GM19395 (cell line): Measurements from ENCODE around the gene SLC39A3.

Experiments used
- ATAC-seq: cut with Tn5 transposase; IDR thresholded peaks from one replicate; pipeline ENCODE4 v1.9.1; 2021; ENCODE audit warnings: mild to moderate bottlenecking, moderate library complexity; ENCODE audit not compliant: unreplicated experiment

The SLC39A3 gene

DNA sequence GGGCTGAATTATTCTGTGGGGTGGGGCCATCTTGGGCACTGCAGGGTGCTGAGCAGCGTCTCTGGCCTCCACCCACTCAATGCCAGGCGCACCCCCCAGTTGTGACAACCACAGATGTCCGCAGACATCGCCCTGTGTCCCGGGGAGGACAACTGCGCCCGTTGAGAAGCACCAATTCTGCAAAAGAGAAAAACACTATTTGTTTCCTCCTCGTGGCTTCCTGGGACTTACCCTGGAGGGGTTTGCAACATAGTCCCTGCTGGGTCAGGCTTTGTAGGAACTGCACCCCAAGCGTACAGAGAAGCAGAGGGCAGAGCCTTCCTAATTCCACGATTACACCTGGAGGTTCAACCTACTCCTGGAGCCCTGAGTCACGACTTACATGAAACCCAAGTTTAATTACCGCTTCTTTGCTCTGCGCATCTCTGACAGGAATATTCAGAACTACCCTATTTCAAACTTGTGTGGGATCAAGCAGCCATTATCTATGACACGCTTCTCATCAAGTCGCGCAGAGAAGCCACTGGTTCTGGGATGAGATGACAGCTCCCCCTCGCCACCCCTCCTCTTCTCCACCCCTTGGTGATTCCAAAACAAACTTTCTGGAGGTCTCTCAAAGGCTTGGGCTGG, 11.1 kb upstream of the SLC39A3 start:
- no peak for ATAC-seq

DNA sequence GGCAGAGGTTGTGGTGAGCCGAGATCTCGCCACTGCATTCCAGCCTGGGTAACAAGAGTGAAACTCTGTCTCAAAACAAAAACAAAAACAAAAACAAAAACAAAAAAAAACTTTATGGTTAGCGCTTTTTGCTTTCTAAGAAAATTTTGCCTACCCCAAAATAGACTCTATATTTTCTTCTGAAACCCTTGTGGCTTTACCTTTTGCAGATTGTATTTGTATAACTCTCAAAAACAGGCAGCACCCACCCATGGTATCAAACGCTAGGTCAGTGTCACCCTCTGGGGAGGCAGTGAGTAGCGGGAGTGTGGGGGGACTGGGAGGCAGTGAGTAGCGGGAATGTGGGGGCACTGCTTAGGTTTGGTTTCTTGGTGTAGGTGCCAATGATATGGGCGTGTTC, 7.5 kb upstream of the SLC39A3 start:
- ATAC-seq = no peak

DNA sequence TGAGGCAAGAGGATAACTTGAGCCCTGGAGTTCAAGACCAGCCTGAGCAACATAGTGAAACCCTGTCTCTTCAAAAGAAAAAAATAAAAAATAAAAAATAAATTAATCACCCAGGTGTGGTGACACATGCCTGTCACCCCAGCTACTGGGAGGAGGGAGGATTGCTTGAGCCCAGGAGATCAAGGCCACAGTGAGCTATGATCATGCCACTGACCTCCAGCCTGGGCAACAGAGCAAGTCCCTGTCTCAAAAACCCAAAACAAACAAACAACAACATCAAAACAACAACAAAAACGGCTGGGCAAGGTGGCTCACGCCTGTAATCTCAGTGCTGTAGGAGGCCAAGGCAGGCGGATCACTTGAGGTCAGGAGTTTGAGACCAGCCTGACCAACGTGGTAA, 4.3 kb upstream of the SLC39A3 start:
- ATAC-seq = no peak

DNA sequence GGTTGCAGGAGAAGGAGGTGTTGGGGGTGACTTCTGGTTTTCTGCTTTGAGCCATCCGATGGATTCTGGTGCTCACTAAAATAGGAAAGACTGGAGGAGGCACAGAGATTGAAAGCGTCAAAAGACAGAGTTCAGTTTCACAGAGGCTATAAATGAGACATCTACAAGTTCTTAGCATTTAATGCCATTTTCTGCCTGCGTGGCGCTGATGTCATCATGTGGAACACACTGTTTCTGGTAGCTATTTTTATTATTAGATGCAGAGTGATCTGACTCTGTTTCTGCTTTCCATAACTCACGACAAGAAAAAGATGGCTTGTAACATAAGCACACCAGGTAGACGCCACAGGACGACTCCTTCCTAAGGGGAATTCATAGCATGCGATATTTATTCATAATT, 3.3 kb upstream of the SLC39A3 start:
- ATAC-seq = no peak

DNA sequence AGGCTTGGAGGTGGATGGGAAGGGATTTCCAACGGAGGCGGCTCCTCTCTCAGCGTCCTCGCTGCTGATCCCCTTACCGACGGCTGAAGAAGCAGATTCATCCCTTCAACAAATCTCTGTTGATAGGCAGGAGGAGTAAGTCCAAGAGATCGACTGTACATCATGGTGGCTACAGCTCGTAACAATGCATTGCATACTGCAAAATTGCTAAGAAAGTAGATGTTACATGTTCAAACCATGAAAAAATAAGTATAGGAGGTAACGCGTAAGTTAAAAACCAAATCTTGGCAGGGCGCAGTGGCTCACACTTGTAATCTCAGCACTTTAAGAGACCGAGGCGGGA, 468 bp upstream of the SLC39A3 start:
- no peak for ATAC-seq

DNA sequence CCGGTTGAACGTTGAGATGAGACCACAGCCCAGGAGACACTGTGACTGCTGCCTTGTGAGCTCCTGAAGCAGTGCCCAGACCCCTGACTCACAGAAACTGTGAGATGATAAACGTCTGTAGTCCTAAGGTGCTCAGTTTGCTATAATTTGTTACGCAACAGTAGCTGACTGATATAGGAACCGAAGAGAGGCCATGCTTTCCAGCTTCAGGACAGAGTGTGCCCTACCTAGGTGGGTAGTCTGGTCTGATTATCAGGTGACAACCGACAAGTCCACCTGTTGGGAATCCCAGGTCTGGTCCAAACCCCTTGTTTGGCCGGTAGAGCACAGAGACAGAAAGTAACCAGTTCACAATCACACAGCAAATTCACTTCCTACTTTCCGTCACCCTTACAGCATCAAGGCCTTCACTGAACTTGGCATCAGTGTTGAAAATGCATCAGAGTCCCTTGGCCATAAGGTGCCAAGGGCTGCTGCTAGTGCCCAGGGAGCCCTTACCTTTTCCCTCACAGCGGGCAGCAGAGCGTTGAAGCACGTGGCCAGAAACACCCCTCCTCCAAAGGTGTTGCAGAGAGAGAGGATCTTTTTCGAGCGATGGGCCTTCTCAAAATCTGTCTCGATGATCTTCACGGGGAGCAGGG, 3.1 kb downstream of the SLC39A3 start:
- no peak for ATAC-seq

DNA sequence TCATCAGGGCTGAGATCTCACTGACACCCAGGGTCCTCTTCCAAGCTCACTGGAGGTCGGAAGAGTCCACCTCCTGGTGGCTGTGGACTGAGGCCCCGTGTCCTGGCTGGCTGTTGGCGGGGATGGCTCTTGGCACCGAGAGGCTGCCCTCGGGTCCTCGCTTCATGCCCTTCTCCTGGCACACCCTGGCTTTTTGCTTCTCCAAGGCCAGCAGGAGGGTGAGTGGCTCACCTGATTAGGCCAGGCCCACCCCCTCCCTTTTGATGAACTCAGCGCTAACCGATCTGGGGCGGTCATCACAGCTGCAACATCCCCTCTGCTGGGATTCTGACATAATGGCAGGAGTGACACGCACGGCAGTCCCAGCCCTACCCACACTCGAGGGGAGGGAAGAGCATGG, 4.4 kb downstream of the SLC39A3 start:
- no peak for ATAC-seq

DNA sequence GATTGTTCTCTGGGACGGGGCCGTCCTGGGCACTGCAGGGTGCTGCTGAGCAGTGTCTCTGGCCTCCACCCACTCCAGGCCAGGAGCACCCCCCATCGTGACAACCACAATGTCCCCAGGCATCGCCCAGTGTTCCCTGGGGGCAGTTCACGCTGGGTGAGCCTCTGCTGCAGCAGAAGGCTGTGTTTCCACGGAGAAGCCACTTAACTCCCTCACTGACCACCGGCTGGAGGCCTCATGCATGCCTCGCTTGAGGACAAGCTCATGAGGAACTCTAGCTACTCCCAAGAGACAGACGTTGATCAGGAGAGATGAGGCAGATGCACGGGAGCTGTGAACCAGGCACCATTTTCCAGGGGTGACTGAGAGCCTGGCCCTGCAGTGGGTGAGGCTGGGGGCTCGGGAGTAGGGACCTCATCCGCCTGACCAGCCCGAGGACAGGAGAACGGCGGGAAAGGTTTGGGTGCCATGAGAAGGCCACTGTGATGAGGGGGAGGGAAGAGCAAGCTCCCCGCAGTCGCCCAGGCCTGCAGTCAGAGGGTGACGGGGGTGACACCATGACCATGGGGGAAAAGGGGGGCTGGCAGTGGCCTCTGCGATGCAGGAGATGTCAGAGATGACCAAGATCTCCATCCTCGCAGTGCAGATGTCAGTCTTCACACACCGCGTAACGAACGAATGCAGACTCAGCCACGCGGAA, 5.1 kb downstream of the SLC39A3 start:
- ATAC-seq = no peak

DNA sequence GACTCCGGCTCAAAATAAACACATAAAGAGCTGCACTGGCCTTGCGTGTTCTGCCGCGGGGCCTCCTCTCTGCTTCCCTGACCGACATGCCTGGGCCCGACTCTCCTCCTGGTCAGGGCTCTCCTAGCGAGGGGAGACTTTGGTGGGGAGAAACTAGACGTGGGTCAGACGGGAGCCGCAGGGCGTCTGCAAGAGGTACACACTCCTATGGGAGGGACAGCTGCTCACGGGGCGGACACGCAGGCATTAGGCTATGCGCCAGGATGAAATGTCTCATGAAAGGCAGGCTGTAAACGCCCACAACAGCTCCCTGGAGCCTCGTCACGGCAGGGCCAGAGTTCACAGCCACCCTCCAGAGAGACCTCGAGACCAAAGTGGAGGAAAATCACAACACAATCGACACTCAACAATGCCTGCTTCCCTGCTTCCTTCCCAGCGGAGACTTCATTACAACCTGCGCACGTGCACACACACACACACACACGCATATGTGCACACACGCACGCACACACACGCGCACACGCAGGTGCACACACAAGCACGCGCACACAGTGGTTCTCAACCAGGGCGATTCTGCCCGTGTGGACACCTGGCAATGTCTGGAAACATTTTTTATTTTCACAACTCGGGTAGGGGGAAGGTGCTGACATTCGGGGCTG, 5.8 kb downstream of the SLC39A3 start:
- no peak for ATAC-seq

DNA sequence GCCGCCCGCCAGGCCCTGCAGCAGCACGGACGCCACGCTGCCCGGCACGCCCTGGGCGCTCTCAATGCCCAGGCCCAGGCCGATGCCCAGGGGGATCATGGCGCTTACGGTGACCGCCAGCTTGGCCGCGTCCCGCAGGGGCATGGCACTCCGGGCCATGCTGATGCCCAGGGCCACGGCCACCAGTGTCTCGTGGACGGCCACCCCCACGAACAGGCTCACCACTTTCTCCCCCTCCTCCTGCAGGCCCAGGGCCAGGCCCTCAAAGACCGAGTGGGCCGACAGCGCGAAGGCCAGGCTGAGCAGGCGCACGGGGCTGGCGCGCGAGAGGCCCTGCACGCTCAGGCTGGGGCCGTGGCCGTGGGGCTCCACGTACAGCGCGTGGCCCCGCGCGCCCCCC, 6.9 kb downstream of the SLC39A3 start:
- no peak for ATAC-seq

DNA sequence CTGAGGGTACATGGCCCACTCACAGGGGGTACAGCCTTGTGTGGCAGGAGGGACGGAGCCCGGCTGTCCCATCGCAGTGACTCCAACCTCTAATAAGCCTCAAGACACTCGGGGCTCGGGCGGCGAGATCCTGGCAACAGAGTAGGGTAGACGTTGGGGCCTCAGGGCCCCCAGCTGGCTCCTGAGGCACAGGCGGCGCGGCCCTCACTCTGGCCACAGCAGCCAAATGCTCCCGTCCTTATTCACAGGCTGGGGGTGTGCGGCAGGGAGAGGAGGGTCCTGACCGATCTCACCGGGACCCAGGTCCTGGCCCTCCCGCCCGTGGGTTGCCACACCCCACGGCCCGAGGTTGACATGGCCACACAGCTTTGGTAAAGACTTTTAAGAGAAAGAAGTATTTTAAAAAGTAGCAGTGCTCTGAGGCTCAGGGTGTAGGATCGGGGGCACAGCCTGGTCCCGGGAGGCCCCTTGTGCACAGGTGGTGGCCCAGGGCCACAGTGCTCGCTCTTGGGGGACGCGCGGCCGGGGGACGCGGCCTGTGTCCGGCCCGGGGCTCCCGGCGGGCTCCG, 7.6 kb downstream of the SLC39A3 start:
- no peak for ATAC-seq

DNA sequence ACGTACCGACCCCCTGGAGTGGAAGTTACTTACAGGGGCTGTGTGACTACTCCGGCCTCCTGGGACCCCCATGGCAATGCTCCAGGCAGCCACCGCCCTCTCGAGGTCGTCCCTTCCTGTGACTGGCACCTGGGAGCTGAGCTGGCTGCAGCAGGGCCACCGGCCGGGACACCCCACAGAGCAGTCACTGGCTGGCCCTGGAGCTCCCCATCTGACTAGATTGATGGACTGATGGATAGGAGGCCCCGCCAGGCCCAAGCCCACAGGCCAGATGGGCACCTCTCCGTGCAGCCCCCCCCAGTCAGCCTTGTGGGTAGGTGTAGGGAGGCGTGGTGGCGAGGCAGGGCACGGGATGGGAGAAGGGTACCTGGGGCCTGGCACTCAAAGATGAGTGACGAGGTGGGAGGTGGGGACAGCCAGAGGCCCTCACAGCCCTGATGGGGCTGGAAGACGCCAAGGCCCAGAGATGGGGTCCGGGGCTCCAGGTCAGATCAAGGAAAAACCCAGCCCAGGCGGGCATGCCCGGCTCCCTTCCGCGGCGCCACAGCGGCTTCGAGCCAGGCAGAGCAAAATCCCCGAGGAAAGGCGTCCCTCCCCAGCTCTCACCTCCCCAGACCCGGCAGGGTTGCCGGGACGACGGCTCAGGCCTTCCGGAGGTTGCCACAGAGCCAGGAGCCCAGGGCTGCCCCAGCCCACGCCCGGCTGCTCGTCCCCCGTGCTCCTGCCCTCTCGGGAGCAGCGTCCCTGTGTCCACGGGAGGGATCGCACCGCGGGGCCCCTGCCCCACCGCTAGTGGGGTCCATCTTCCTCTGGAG, 8.4 kb downstream of the SLC39A3 start:
- no peak for ATAC-seq

DNA sequence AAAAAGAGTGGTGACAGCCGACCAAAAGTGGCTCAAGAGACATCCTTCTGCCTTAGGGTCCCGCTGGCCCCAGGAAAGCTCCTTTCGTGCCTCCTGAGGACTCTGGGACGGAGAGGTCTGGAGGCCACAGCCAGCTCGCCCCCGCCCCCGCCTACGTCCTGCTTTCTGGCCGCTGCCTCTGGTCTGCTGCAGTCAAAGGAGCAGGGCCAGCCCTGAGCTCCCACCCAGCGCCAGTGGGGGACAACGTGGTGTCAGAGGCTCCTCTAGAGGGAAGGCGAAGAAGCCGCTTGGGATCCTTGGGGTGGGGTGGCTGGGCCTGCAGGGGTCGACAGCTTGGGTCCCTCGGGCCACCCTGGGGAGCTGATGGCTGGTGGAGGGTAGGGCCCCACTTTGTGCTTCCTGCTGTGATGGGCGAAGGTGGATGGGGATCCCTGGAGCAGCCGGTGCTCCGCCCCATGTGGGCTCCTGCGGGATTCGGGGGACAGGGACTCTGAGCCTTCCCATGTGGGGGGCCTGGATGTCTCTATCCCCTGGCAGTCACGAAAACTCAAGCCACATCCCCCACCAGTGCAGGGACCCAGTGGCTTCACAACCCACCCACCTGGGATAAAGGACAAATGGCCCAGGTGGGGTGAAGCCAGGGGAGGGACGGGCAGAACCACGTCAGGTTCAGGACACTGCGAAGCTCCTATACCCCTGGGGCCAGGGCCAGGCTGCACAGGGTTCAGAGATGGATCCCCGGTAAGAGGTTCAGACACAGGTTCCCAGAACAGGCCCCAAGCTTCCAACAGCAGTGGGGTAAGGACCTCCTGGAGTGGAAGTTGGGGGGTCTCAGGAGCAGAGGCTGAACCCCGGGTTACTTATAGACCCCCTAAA, 9.6 kb downstream of the SLC39A3 start:
- ATAC-seq = no peak

DNA sequence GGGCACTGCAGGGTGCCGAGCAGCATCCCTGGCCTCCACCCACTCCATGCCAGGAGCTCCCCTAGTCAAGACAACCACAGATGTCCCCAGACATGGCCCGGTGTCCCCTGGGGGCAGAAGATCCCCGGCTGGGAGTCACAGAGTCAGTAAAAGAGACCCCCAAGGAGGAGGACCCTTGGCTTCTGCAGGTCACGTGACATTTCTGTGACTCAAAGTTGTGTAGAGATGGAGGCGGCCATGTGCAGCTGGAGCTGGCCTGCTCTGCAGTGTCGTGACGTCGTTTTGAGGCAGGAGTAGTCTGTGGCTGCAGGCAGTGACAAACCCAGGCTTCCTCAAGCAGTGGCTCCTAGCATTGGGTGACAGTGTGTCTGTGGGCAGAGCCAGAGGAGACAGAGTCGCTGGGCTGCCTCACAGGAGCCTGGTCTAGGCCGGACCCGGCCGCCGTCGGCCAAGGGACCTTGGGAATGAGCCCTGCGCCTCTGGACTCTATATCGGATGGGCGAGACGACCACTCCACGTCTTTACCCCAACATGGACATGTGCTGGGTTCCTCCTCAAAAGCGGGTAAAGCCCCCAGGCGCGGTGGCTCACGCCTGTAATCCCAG, 10.9 kb downstream of the SLC39A3 start:
- no peak for ATAC-seq

DNA sequence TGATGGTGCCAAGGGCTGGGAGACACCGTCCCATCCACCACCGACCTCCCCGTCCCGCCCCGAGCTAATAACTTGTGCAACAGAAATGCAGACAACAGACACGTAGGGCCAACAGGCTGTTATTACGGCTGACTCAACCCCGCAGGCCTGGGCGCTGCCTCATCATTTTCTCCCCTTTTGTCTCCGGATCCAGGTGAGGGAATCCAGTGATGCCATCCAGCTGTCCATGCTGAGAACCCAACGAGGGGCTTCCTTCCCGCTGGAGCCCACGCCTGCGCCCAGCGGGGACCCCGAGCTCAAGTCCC, 12.2 kb downstream of the SLC39A3 start:
- ATAC-seq = no peak

DNA sequence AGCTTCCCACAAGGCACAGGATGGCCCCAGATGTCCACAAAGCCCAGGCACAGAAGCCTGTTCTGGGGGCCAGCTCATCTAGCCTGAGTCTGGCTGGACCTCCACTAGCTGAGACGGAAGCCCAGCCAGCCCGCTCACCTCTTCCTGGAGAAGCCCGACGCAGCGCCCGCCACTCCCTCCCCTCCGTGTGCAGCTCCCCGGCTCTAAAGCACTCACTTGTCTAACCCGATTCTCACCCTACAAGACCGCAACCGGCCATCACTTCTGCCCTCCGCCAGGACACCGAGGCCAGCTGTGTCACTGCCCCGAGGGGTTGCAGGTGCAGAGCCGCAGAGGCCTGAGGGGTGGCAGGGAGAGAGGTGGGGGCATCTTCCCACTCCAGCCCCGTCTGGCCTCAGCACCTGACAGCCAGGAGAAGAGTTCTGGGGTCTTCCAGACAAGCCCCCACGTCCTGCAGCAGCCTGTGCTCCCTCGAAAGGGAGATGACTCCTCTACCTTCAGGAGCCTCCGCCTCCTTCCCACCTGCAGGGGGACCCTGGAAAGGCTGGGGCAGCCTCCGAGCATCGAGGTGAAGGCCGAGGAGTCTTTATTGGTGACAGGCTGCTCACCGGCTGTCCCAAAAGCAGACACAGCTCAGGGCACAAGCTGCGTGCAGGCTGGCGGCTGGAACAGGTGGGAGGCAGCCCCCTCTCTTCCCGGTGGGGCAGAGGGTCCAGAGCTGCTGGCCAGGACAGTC, 12.7 kb downstream of the SLC39A3 start:
- no peak for ATAC-seq

DNA sequence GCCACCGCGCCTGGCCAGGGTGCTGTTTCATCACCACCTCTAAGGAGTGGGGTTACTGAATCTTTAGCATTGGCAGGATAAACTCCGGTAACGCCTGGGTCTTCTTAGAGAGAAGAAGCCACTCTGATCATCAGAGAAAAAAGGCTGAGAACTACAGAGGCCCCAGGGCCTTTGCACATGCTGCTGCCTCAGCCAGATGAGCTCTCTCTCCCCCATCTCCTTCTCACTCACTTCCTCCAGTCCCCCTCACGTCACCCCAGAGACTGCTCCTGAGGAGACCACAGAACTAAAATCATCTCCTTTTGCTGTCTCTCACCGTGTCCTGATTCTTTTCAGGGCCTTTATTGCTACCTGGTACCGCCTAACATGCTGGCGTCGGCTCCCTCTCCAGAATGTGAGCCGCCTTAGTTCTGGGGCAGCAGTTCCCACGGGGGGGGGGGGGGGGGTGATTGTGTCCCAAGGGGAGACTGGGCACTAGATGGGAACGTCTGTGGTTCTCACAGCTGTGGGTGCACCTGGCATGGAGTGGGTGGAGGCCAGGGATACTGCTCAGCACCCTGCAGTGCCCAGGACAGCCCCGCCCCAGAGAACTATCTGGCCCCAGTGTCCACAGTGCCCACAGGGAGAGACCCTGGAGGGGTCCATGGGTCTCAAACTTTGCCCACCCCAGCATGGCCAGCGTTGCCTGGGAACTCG, 13.5 kb downstream of the SLC39A3 start:
- ATAC-seq = no peak

DNA sequence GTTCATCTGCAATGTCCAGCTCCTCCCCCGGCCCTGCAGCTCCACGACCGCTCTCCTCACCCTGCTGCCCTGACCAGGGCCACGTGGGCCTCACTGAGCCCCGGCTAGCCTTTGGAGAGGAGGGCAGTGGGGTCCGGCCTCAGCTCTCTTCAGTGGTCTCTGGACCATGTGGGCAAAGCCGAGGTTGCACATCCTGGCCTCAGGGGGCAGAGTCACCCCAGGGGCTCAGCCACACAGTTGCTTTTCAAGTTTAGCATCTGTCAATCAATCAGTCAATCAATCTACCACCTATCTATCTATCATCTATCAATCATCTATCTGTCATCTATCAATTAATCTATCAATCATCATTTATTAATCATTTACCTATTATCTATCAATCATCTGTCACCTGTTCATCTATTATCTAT, 15.7 kb downstream of the SLC39A3 start:
- ATAC-seq = no peak
